ENCODE data around the gene ELAVL3. TPM values are rescaled to one million over a fixed set of nuclear protein-coding genes. Genes with fewer than 3 reads are reported as not detected.
"Not testable (repeated sequence)": the region's sequence is repeated elsewhere in the genome, so short reads cannot be mapped to it uniquely, and the experiment has no call there.

The ELAVL3 gene
- total RNA-seq, 1 donor from 2014 or later = not detected

DNA sequence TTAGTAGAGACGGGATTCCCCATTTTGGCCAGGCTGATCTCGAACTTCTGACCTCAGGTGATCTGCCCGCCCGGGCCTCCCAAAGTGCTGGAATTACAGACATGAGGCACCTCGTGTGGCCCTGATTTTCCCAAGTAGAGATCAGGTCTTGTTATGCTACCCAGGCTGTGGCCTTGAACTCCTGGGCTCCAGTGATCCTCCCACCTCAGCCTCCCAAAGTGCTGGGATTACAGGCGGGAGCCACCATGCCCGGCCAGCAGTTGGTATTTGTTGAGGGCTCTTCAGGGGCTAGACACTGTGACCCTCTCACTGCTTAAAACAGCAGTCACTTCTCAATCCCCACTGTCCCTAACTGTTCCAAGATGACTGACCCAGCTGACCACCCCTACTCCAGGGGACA, 8.5 kb upstream of the ELAVL3 start:
- intact Hi-C loops (cut with micrococcal nuclease) = no loop called here

DNA sequence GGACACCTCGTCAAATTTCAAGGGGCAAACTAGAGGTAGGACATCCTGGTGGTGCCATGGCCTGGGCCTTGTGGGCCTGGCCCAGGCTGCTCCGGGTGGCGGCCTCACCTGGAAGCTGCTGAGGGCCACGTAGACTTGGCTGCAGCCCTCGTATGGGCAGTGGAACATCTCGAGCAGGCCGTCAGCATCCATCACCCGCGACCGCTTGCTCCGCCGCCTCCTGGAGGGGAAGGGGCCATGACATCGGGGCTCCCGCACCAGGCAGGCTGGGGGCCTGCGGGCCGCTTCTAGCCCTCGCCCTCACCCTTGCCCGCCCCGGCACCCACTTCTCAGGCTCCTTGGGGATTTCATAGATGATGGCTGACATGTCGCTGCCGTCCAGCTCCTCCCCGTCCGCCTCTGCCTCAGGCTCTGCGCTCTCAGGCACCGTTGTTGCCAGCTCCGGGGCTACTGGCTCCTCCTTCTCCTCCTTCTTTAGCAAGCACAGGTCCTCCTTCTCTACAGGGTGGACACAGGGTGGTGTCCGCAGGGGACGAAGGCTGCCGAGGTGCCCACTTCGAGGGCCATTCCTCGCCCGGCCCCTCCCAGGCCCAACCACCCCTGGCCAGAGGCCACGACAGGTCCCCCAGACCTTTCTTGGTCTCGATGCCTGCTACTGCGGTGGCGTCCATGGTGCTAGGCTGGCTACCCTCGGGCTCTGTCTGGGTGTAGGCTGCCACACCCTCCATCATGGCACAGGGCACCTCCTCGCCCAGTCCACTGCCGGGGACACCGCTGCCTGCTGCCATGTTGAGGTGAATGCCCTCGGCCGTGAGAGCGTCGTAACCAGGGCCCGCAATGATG, 6.0 kb upstream of the ELAVL3 start:
- intact Hi-C loops (cut with micrococcal nuclease) = no loop called here

DNA sequence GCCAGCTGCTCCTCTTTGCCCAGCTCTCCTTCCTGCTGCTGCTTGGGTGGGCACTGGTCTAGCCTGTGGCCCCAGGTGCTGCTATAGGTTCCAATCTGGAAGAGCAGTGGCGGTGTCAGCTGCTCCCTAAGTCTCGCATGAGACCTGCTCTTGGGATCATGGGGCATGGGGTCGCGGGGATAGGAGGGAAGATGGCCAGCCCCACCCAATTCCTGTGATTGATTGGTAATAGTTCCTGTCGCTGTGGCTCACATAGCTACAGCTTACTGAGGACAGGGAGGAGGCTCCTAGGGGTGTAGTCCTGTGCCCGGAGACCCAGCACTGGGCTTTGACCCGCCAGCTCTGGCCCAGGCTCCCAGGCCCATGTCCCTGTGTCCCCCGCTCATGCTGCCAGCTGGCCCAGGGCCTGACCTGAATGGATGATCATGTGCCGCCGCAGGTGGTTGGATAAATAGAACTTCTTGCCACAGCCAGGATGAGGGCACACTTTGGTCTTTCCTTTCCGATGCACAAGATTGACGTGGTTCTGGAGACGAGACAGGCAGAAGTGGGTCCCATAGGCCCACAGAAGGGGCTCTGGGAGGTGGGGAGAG, 4.5 kb upstream of the ELAVL3 start:
- intact Hi-C loops (cut with micrococcal nuclease) = no loop called here

DNA sequence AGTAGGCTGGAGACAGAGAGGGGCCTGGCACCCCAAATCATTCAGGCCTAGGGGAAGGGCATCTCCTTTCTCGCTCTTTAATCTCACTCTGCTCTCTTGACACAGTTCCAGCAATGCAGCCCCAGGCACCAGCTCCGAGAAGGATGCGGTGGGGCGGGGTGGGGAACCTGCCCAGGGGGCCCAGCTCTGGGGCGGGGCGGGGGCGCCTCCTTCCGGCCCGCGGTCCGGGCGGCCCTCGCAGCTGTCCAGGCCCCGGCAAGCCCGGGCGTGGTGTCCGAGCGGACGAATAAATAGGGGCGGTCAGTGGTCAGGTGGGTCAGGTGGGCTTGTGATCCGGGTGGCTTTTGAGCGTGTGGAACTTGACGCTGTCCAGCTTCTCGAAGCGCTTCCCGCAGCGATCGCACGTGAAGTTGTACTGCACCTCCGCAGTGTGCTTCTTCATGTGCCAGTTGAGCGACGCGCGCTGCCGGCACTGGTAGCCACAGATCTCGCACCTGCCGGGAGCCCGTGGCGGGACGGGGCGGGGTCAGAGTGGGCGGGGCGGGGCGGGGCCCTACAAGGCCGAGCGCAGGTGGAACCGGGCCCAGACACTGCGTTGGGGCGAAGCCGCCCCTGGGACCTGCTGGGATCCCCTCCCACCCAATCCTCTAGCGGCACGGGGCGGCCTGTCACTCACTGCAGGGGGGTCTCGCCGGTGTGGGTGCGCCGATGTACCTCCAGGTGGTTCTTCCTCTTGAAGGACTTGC, 2.7 kb upstream of the ELAVL3 start:
- intact Hi-C loops (cut with micrococcal nuclease) = loop anchor here (2.0 kb wide), 2 partner anchors 357 to 395 kb away; partner anchors contain the start of gene LDLR

DNA sequence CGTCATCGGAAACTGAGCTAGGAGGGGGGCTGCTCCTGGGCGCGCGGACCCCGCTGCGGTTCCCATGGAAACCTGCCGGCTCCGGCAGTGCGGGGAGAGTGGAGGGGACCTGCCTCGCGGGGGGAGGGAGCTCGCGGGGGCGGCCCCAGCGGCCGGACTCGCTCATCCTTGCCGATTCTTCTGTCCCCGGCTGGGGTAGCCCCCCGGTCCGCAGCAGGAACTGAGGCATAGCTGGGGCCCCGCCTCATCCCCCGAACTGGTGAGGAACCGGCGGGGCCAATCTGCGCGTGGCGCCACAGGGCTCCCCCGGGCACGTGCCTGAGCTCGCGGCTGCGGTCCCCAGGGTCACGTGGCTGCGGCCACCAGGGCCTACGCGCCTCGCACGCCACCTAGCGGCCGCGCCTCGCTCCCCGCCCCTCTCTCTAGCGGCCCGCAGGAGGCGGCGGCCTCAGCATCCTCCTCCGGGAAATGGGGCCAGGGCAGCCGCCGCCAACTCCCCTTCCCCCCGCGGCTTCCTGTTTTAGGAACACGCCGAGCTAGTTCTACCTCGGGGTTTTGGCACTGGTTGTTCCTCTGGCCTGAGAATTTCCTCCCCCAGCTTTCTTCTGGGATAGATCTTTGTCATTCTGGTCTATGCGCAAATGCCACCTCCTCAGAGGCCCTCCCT, 1.7 kb upstream of the ELAVL3 start:
- intact Hi-C loops (cut with micrococcal nuclease) = loop anchor here (1.0 to 2.0 kb wide), 12 partner anchors 23 to 394 kb away; partner anchors contain the start of genes CCDC159, ELOF1, LDLR and ODAD3

DNA sequence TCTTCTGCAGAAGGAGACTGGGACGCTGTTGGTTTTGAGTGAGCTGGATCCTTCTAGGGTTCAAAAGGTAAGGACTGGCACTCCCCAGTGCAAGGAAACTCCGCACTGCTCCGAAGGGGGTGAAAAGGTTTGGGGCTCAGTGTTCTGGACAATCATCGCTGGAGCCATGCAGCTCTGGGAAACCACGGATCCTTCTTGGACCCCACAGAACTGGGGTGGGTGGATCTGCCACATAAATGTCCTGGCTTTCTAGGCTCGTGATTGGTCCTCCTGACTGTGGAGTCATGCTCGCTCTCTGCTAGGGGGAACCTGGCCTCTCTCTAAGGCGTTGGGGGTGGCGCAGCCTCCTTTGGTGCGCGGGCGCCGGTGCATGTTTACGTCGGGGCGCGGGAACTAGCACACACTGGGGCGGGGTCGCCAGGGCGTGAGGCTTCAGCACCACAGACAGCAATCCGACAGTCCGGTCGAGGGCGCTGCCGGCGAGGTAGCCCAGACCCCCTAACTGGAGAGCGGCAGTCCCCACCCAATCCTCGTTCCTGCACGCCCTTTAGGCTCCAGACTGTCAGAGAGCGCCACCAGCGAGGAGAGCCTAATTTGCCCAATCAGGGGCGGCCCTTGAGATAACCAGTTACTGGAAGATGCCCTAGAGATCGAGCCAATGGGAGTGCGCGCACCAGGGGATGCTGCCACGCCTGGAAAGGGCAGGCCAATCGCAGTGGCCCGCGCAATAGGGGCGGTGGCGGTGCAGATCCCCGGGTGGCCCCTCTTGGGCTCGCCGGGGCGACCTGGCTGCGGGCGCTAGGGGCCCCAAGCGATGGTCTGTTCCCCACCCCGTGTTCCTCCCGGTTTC, 913 bp upstream of the ELAVL3 start:
- intact Hi-C loops (cut with micrococcal nuclease) = loop anchor here (1.0 to 2.0 kb wide), 12 partner anchors 24 to 393 kb away; partner anchors contain the start of genes CCDC159, ELOF1, LDLR and ODAD3

DNA sequence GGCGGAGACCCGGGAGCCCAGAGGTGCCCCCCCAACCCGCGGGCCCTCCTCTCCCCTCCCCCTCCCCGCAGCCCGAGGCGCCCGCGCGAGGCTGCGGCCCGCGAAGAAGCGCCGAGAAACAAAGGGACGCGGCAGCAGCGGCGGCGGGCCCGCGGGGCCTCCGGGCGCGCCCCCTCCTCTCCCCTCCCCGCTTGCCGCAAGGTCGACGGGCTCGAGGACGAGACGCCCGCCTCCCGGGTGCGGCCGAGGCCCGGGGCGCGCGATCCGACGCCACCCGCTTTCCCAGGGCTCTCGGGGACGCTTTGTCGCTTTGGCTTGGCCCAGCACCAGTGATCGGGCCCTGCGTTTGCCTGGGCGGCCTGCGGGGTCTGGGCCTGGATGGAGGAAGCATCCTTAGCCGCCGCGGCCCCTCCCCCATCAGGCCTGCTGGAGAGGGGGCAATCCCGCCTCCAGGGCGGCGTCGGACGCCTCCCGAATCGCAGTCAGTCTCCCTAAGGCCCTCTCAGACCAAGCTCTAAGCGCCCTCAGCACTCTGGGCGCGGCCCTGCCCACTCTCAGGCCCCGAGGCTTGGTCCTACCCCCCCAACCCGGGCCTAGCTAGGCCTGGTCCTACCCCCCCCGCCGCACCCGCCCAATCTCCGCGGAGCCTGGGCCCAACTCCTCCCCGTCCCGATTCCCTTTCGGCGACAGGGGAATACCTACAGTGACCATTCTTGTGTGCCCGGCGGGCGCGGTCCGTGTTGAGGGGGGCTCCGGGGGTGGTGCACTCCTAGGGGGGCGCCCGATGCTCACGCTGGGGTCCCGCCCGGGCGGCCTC, 740 bp downstream of the ELAVL3 start:
- intact Hi-C loops (cut with micrococcal nuclease) = no loop called here

DNA sequence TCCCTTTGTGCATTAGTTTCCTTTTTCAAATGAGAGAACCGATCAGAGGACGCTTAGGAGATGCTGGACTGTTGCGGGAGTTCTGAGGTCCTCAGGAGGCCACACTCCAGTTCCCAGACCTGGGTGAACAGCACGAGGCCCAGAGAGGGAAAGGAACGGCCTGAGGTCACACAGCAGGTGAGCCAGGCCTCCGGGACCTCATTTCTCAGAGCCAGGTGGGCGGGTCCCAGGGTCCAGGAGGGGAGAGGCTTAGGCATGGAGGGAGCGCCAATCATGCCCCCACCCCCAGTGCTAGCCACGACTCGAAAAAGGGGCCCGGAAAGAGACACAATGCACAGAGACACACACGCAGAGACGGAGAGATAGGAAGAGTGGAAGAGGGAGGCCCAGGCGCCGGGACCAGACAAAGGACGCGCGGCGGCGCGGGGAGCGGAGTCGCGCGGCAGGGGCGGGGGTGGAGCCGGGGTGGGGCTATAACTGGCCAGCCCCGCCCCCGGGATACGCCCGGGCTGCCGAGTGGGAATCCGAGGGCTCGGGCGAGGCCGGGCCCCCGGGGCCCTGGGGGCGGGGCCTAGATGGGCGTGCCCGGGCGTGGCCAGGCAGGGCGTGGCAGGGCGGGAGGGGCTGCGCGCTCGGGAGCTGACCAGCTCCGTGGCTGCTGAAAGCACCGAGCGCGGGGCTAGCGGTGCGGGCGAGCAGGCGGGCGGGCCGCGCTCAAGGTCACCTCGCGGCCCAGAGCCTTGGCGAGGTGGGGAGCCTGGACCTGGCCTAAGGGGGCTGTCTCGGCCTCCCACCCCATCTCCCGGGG, 1.6 kb downstream of the ELAVL3 start:
- intact Hi-C loops (cut with micrococcal nuclease) = no loop called here

DNA sequence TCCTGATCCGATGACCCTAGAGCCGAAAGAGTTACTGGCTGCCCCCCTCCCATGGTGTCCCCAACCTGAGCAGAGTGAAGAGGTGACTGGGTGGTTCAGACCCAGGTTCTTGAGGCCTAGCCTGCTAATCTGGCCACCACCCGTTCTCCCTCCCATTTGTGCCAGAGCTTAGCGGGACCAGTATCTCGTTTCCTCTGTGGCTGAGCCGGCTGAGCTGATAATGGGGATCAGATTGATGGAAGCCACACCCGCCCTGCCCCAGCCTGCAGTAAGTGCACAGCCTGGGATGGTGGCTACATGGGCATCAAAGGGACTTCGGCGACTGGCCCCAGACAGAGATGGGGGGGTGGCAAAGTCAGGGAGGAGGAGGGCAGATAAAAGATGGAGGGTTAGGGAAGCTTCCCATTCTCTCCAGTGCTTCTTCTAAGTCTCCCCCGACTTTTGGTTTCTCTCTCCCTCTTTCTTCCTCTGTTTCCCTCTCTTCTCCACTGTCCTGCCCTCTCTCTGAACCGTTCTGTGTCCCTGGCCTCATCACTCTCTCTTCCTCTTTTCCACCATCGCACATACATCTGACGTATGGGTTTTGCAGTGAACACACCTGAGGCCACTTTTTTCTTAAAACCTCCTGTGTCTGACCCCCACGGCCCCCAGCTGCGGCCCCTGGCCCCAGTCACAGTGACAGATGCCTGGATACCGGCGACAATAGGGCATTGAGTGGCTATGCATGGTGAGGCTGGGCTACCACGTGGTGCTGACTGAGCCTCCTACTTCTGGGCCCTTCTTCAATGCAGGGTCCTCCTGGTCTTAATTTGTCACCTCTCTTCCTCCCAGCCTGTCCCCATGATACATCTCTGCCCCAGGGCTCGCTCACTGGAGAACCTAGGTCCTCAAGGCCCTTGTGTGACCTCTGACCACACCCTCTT, 2.4 kb downstream of the ELAVL3 start:
- intact Hi-C loops (cut with micrococcal nuclease) = no loop called here

DNA sequence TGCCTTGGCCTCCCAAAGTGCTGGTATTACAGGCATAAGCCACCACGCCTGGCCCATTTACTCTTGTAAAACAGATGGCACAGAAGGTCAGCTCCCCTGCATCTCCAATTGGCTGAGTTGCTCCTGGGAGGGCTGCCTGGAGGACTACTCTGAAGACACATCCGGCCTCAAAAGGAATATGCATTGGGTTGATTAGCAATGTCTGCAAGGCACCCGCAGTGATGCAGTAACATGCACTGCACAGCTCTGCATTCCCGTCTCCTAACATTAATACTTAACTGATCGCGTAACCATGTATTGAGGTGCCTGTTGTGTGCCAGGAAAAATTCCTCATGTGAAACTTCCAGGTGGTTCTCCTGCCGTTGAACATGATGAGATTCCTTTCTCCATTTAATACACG, 5.0 kb downstream of the ELAVL3 start:
- intact Hi-C loops (cut with micrococcal nuclease) = no loop called here

DNA sequence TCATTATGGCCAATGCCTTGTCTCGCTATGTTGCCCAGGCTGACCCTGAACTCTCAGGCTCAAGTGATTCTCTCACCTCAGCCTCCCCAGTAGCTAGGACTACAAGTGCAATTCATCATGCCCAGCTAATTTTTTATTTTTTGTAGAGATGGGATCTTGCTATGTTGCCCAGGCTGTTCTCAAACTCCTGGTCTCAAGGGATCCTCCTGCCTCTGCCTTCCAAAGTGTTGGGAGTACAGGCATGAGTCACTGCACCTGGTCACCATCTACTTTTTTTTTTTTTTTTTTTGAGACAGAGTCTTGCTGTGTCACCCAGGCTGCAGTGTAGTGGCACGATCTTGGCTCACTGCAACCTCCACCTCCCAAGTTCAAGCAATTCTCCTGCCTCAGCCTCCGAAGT, 5.5 kb downstream of the ELAVL3 start:
- intact Hi-C loops (cut with micrococcal nuclease) = not testable (repeated sequence)

DNA sequence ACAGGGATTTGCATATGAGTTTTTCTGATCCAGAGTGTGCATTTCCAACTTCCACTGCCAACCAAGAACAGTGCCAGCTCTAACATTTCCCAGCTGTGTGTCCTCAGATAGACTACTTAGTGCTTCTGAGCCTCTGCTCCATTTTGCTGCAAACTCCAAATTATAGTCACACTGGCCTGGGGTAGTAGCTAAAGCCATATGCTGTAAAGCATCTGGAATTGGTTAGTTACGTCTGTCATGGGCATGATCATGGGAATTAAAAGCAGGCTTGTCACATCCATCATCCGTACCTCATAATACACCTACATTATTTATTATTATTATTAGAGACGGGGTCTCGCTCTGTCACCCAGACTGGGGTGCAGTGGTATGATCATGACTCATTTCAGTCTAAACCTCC, 7.1 kb downstream of the ELAVL3 start:
- intact Hi-C loops (cut with micrococcal nuclease) = no loop called here

DNA sequence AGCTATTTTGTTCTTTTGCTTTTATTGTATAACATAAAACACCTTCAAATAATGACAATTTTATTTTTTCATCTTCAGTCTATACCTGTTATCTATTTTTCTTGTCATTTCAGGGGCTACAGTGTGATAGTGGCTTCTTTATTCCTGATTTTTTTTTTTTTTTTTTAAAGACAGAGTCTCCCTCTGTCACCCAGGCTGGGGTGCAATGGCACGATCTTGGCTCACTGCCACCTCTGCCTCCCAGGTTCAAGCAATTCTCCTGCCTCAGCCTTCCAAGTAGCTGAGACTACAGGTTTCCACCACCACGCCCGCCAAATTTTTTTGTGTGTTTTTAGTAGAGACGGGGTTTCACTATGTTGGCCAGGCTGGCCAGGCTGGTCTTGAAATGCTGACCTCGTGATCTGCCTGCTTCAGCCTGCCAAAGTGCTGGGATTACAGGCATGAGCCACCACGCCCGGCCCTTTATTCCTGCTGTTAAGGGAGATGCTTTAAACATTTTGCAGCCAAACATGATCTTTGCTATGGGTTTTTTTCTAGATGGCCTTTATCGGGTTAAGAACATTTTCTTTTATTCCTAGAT, 12.5 kb downstream of the ELAVL3 start:
- intact Hi-C loops (cut with micrococcal nuclease) = not testable (repeated sequence)

DNA sequence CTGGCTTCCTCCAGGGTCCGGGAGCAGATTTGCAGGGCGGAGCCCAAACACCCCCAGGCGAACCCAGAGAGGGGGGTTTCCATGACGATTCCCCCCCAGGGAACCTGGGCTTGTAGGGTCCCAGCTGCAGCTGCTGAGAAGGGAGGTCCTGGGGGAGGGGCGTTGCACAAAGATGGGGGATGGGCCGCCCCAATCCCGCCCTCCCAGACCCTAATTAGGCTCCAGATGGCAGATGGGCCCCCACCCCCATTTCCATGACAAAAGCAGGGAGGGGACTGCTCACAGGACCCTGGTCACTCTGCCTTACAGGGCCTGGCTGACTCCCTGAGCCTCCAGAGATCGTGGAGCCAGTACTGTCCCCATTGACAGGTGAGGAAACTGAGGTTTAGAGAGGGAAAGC, 15.2 kb downstream of the ELAVL3 start:
- intact Hi-C loops (cut with micrococcal nuclease) = no loop called here

DNA sequence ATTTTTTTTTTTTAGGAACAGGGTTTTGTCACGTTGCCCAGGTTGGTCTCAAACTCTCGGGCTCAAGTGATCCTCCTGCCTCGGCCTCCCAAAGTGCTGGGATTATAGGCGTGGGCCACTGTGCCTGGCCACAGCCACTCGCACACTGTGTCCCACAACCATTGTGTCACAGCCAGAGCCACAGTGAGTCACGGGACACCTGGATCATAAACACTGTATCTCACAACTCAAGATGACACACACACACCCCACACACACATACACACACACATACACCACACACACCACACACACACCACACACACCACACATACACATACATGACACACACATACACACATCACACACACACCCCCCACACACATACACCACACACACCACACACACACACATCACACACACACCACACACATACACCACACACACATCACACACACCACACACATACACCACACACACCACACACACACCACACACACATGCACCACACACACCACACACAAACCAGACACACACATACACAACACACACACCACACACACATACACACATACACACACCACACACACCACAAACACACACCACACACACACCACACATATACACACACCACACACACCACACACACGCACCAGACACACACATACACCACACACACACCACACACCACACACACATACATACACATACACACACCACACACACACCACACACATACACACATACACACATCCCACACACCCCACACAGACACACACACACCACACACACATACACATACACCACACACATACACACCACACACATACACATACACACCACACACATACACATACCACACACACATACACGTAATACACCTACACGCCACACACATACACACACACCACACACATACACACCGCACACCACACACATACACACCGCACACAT, 16.2 kb downstream of the ELAVL3 start:
- intact Hi-C loops (cut with micrococcal nuclease) = no loop called here

DNA sequence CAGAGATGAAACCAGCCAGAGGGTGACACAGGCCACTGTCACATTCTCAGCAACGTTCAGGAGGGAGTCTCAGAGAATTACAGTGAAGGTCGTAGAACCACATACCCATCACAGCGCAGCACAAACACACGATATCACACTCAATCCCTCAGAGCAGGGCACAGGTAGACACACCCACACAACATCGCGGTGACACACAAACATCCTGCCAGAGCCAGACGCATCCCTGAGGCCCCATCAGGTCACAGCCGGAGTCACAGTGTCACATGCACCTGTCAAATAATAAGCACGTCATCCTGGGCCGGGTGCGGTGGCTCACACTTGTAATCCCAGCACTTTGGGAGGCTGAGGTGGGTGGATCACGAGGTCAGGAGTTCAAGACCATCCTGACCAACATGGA, 17.5 kb downstream of the ELAVL3 start:
- intact Hi-C loops (cut with micrococcal nuclease) = no loop called here

All from T-helper 1 cell treated with Interleukin-12 subunit alpha and Interleukin-12 subunit beta and Interleukin-4 antibody, amounts not matched to agents 30 ng/mL and 1 ng/mL, for 36 hours (primary cell).